ENCODE data around the gene FARP2. TPM values are rescaled to one million over a fixed set of nuclear protein-coding genes. Genes with fewer than 3 reads are reported as not detected.

FARP2 gene
- total and polyA plus RNA-seq, 2 of the 4 experiments (the other 2 are of a cell fraction), result 17.1 to 30.8 TPM

DNA sequence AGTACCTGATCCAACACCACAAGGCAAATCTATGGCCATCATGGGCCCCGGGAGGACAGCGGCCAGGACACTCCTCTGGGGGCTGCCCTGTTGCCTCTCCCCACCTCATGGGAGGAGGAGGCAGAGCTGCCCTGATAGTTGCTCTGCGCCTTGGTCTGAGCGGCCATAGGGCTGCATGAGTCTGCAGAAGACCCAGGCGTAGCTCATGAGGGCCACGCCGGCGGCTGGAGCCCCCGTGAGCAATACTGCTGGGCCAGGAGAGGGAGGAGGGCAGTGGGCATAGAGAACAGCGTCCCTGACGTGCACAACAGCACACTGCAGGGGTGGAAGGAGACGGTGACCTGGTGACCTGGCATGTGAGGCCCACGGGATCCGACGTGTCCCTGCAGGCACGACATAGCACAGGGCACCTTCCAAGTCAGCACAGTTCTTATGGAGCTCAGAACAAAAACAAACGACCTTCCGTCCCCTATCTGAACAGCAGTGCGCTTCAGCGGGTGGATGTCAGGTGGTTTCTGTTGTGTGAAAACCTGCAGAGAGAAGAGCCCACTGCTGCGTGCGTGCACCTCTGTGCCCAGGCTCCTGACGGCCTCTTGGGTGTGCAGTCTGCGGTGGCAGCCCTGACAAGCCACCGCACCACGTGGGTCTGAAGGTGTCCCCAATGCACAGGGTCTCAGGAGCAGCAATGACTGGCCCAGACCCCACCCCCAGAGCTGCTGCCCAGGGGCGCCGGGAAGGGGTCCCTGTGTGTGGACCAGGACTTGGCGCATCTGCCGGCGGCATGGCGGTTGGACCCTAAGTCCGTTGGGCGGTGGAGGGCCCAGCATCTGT lies 139.3 kb downstream of the FARP2 start (continued):
- TF ChIP-seq MAFK (IDR thresholded peaks at IDR 0.05; ENCODE audit: low read depth, low read length), result no peak

DNA sequence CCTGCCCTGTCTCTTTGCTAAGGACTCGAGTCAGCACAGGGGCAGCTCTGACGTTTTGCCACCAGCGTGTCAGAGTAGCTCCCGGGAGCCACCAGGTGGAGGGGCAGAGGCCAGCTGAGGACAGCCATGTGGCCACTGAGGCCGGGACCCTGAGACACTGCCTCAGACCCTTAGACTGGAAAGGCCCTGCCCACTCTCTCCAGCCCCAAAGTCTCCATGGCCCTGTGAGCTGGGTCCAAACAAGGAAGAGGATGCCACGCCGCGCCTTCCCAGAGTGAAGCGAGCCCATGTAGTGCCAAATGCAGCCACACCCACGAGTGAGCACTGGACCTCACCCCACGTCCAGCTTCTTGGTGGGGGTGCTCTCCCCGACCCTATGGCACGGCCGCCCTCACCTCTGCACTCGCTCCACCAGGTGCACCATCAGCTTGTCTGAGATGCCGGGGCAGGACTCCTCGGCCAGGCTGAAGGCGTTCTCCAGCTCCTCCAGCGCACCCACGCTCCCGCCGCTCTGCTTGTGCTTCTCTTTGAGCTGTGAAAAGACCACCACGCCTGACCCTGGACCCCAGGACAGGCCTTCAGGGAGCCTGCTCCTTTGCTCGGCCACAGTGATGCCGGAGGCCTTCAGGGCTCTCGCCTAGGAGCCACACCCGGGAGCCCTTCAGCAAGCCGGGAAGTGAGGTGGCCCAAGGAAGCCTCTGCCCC lies 140.1 kb downstream of the FARP2 start:
- peaks cover 7 to 40% of the 10 kb centered on the region in 2 experiments; a peak in 3 of 4 replicates for H3K79me1 ChIP-seq (ENCODE audit: low read depth in 1 of 2, low read length in 2 of 2)
- no peak overlapping the region for H3K4me3 ChIP-seq (ENCODE audit: insufficient read depth, low read depth, low read length)

More for the DNA sequence above, 140.1 kb downstream of the FARP2 start:
- Histone ChIP-seq H3K27me3 (ENCODE audit: control insufficient read depth, insufficient read depth, low read length) (no peaks in the 10 kb centered on the region), H3K27ac (ENCODE audit: insufficient read depth, low read length) (no peak overlapping the region), H4K8ac (ENCODE audit: low read depth in 2 of 2, low read length in 2 of 2) (no peak overlapping the region), H3K23ac (ENCODE audit: low read depth, low read length) (no peak overlapping the region), H4K91ac (ENCODE audit: insufficient read depth, low read depth, low read length) (no peak overlapping the region), H3K36me3 (ENCODE audit: control insufficient read depth, insufficient read depth, low read length) (peaks cover 69% of the 10 kb centered on the region), H2BK120ac (ENCODE audit: low read depth, low read length) (no peak overlapping the region), H2BK15ac (ENCODE audit: low read depth, low read length) (no peak overlapping the region), H3K9ac (ENCODE audit: low read depth, low read length) (no peak overlapping the region), H3K4ac (ENCODE audit: low read depth, low read length) (no peak overlapping the region), H3K9me1 (ENCODE audit: insufficient read depth, low read length) (peaks cover 3% of the 10 kb centered on the region; the same call in 1 of the 2 replicates), H2AFZ (replicated peaks; ENCODE audit: low read length, poor library complexity) (no peak overlapping the region), H3K4me1 (ENCODE audit: control insufficient read depth, insufficient read depth, low read length) (no peaks in the 10 kb centered on the region), H2BK5ac (ENCODE audit: low read depth, low read length, poor library complexity, severe bottlenecking) (no peak overlapping the region), H2AK5ac (ENCODE audit: low read depth, low read length) (no peak overlapping the region), H3K4me2 (ENCODE audit: low read depth, low read length) (no peak overlapping the region), H3K9me3 (ENCODE audit: control insufficient read depth, insufficient read depth, low read length) (no peaks in the 10 kb centered on the region), H2BK20ac (ENCODE audit: low read depth, low read length) (no peak overlapping the region), H3K14ac (replicated peaks; ENCODE audit: low read depth, low read length) (no peak overlapping the region), H3K56ac (ENCODE audit: extremely low read depth, insufficient read depth, low read length) (no peak overlapping the region), H2AK9ac (replicated peaks; ENCODE audit: low read depth, low read length, poor library complexity) (peak overlapping the region; percentile 23), H4K20me1 (ENCODE audit: insufficient read depth, low read length) (peaks cover 26% of the 10 kb centered on the region), H3K18ac (ENCODE audit: low read depth, low read length) (no peak overlapping the region), H4K5ac (ENCODE audit: low read depth, low read length) (no peak overlapping the region)
- CTCF ChIA-PET, result interaction anchor here (1.4 kb wide), 1 partner anchor 10 kb away, joined by 4 read pairs; no protein-coding TSS in a partner anchor
- intact Hi-C loops (cut with micrococcal nuclease) (no loop called here), in situ Hi-C loops (cut with MboI; ENCODE audit: low sequenced_read_pairs) (no loop called here), dilution Hi-C loops (cut with HindIII; ENCODE audit: low sequenced_read_pairs, unreplicated experiment) (no loop called here)
- 94% methylated on average over 22 of the region's 28 CpGs; no CpG with 5 or more reads in 1 of the 2 experiments for WGBS, 2 experiments (ENCODE audit: extremely low coverage in 2 of 2, insufficient read length in 1 of 2)
- no TSS peak for BruUV-seq (replicated peaks)
- ATAC-seq (ENCODE audit: low read depth) (no peak), DNase-seq (no peak)
- TF ChIP-seq FOS (IDR thresholded peaks at IDR 0.05; ENCODE audit: low read depth, low read length) (no peak), RCOR1 (IDR thresholded peaks at IDR 0.05; ENCODE audit: insufficient replicate concordance, low read length) (no peak), MAFK (IDR thresholded peaks at IDR 0.05; ENCODE audit: low read depth, low read length) (no peak)
- POLR2A ChIA-PET (ENCODE audit: unreplicated experiment), result no interaction called here

Measured in IMR-90 (cell line).